ENCODE measurements around the gene PDXK.

The PDXK gene

DNA sequence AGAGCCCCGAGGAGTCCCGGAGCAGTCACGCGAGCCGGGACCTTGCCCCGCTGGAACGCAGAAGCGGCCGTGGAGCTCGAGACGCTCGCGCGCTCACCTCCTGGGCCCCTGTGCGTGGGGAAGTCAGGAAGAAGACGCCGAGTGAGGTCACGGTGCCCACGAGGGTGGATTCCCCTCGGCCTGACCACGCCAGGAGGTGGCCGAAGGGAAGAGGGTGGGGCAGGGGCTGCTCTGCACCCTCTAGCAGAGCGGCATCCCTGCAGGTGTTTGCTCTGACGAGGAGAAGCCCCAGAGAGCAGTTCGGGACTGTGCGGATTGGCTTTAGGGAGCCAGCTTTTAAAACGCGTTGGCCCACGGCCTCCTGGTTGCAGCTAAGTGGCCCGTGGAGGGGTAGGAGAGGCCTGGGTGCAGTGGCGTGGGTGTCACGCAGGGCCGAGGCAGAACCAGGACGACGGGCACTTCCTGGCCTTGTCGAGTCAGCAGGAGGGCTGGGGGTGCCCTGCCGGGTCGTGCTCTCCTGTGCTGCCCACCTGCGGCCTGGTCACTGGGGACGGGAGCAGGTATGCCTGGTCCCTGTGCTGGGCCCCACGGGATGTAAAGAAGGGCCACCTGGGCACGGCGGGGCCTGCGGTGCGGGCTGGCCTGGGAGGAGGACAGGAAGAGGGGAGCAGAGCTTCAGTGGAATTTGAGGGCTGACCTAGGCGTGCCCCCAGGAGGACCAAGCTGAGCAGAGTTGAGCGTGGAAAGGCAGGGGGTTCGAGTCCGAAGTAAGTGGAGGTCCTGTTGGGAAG is 1.0 kb downstream of the PDXK start:
- Histone ChIP-seq H3K4me3 (peak overlapping the region; percentile 82 to 99 (median 93)), H3K27ac (peak overlapping the region; percentile 63 to 97 (median 90))

DNA sequence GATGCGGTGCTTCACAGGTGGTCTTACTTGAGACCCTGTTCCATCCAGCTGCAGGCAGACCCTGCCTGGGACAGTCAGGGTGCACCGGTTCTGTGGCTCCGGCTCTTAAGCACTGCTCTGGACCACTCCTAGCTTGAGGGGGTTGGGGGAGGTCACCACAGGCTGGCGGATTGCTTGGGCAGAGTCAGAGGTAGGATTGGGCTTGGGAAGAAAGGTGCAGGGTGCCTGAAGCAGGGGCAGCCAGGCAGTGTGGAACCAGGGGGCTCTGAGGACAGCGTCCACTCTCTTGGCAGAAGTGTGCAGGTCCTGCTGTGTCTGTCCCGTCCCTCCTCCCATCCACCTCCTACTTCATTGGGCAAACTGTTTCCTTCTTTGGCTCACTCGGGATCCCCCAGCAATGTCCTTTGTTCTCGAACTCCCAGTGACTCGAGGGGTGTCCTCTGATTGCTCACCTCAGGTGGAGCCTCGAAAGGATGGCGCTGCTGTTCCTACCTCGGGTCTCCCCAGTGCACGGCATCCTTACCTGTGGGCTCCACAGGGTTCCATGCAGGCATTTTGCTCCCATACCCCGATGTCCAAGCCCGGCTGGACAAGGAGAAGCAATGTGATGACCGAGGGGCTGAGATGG is 1.7 kb downstream of the PDXK start:
- Histone ChIP-seq H3K4me3 (peak overlapping the region; percentile 82 to 99 (median 93)), H3K27ac (peak overlapping the region in 15 of 21 experiments; percentile 31 to 97 (median 90))

DNA sequence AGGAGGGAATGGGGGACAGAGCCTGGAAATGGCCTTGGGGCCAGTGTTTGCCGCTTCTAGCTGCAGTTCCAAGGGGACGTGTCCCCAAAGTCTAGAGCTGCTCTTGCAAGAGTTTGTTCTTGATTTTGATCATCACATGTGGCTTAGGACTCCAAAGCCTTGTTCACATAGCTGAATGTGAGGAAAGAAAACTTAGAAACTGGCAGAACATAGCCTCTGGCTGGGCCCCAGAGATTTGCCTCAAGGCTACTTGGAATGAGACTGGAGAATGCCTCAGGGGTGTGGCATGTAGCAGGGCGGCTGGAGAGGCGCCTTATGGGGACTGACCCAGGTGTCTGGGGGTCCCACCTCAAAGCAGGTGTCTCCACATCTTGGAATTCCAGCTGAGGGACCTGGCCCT is 2.3 kb downstream of the PDXK start:
- Histone ChIP-seq H3K4me3 (peak overlapping the region in 2 of 7 experiments; percentile 89 to 93), H3K27ac (peak overlapping the region in 5 of 21 experiments; percentile 23 to 93 (median 31))

DNA sequence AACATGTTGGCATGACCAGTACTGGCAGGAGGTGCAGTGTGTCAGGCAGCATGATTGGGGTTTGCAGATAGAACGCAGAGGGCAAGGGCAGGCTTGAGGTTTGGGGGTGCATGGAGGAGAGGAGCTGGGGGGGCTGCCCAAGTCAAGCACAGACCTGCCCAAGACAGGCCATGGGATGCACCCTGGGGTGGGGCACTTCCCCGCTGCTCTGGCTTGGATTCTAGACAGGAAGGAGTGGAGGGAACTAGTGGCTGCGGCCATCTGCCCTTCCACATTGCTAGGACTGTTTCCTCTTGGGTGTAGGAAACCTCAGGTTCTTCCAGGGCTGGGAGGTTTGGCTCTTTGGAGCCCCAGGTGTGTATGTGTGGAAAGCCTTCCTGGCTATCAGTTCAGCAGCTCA is 3.0 kb downstream of the PDXK start:
- Histone ChIP-seq H3K27ac (peak overlapping the region in 5 of 21 experiments; percentile 7 to 28 (median 18)), H3K4me3 (no peak overlapping the region)

DNA sequence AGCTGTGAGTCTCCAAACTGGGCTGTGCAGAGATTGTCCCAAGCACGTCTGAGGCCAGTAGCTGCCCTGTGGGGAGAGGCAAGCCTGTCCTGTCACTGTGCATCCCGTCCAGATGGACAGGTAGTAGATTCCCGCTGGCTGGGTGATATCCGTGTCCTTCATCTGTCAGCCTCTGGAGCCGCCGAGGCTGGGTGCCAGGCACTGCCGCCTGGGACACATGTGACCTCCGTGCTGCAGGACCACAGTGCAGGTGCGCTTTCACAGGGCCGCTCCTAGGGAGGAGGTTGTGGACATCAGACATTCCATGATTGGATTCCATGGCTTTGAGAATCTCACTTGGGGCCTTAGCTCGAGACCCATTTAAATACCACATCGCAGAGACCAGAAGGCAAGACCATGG is 4.7 kb downstream of the PDXK start:
- no peak overlapping the region for H3K27ac ChIP-seq
- no peak overlapping the region for H3K4me3 ChIP-seq

DNA sequence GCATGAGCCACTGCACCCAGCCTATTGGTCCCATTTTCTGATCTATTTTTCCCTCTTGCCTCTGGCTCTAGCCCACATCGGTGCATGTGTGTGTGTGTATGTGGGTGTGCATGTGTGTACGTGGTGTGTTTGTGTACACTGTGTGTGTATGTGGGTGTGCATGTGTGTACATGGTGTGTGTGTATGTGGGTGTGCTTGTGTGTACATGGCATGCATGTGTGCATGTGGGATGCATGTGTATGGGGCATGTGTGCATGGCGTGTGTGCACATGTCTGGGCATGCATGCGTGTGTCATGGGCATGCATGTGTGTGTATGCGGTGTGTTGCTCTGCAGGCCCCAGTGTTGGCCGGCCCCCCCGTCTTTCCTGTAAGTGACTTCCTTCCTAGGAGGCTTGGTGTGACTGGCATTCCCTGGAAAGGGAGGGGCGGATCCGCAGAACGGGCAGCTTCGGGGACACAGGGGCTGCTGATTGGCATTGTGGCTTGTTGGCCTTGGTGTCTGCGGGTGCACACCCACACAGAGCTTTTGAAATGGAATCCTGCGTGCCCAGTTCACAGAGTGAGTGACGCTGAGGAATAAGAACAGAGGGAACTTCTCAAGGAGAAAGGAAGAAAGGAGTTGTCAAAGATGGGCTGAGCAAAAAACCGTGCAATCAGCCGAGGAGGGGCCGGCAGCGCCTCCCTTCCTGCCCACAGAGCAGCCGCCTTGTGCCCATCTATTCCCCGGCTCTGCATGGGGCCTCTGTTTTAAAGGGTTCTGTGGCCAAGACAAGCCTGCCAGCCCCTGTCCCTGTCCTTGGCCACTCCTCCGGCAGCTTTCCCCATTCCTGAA is 8.0 kb downstream of the PDXK start:
- H3K4me3 ChIP-seq = no peak overlapping the region
- peak overlapping the region in 19 of 21 experiments; percentile 69 to 91 (median 82) for H3K27ac ChIP-seq

DNA sequence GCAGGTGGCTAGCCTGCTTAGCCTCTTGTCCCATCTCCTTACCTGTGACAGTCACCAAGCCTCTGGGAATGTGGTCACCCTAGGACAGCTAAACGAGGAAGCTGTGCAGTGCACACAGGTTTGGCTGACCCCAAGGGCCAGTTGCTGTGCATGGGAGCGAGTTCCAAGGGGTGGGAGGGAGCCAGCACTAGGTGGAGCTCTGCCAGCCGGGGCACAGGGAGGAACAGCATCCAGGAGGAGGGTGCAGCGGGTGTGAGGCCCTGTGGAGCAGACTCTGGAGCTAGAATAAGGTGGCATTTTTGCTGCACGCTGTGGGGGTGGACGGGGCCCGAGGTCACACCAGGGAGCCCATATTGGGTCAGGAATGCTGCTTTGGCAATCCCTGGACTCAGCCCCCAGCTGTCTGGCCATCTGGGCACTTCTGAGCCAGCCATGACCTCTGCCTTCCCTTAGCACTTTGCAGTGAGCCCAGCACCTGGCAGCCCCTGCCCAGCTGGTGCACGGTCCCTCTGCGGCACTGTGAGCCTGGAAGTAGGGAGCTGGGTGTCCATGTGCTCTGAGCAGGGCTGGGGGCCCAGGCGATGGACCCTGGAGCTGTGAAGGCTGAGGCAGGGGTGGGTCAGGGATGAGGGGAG is 8.7 kb downstream of the PDXK start:
- Histone ChIP-seq H3K4me3 (peak overlapping the region in 4 of 7 experiments; percentile 38 to 45 (median 41)), H3K27ac (peak overlapping the region in 20 of 21 experiments; percentile 62 to 91 (median 82))

DNA sequence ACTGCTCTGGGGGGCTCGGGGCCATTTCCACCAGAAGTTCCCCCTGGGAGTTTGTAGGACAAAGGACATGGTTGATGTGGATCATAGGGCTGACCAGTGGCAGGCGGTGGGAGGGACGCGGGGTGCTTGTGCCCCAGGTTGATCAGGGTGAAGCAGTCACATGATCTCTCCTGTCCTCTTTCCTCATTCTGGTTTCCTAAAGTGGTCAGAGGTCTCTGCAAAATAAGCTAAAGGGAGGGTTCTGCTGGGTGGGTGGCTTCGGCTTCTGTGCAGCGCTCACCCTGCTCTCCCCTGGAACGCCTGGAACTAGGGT is 9.2 kb downstream of the PDXK start:
- H3K27ac ChIP-seq = peak overlapping the region in 20 of 21 experiments; percentile 62 to 91 (median 82)
- H3K4me3 ChIP-seq = peak overlapping the region; percentile 23 to 45 (median 39)

DNA sequence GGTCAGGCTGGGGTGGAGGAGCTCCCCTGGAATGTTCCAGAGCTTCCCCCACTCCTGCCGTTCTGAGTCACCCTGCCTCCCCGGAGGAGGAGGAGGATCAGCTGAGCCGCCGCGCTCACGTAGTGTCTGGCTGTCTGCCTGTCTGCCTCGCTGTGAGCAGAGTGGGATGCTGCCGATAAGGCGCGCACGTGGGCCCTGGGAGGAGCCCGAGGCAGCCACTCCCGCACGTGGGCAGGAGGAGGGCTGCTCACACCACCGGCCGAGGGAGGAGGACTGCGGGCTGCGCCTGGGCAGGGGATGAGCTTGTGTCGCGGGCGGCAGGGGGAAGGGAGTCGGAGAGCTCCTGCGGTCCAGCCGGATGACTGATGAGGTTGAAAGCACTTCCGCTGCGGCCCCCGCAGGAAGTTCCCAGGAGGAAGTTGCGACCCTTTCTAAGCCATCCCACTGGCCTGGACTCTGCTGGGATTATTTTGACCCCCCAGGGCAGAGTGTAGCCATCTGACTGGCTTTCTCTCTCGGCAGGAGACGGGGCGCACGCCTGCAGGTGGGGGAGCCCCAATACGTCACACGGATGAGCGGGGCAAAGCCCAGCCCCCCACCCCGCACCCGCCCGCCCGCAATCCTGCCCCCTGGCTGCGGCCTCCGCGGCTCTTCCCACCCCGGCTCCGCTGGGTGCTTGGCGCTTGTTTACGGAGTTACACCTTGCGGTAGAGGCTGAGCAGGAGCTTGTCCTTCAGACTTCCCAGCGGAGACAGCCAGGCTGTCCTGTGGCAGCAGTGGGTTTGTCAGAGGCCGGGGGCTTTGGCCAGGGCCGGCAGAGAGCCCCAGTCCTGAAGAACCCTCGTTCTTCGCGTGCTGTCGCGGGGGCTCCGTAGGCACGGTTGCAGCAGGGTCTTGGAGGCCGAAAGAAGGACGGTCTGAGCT is 9.8 kb downstream of the PDXK start:
- peak overlapping the region; percentile 23 to 45 (median 39) for H3K4me3 ChIP-seq

DNA sequence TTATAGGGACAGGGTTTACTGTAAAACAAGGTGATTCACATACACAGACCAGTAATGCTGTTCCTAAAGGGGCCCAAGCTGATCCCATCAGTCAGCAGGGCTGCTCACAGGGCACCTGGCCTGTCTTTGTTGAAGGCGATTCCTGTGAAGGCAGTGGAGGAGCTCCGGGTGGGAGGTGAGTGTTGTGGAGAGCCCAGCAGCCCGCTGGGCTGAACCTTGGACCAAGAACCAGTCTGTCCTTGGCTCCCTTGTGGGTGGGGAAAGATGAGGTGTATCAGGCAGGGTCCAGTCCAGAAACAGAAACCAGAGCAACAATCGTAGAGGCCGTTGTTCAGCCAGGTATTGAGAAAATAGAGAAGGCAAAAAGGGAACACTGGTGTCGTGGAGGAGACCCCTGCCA is 12.5 kb downstream of the PDXK start:
- H3K4me3 ChIP-seq = no peak overlapping the region
- peak overlapping the region in 5 of 21 experiments; percentile 10 to 54 (median 19) for H3K27ac ChIP-seq

More for the DNA sequence above, 9.8 kb downstream of the PDXK start:
- peak overlapping the region; percentile 7 to 91 (median 82) for H3K27ac ChIP-seq

DNA sequence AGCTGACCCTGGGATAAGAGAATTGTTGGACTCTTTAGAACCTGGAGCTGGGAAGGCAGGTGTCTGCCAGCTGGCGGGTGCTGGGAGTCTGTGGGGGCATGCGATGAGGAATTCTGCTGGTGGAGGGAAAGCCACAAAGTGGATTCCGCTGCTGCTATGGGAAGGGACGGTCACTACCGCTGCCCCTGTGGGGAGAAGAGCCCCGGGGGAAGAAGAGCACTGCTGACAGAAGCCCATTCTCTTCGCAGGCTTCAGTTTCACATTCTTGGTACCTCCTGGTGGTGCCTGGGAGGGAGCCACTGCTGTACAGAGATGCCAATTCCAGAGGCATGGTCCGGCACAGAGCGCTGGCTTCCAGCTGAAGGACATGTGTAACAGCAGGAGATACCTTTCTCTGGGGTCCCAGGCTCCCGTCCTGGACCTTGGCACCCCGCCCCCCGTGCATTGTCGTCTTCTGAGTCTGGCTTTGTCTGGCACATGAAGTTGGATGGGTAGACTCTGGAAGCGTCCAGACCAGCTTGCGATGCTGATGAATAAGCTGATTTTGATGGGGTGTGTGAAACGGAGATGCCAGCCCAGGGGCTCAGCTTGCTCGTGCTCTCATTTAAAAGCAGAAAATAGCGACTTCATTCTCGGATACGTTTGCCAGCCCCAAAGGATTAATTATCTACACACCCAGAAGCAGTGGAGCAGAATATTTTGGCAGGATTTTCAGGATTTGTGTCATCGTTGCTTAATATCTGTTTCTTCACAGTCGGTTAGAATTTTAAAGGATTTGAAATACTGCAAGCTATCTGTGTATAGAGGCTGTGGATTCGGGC is 13.2 kb downstream of the PDXK start:
- Histone ChIP-seq H3K27ac (peak overlapping the region in 6 of 21 experiments; percentile 5 to 54 (median 24)), H3K4me3 (no peak overlapping the region)

DNA sequence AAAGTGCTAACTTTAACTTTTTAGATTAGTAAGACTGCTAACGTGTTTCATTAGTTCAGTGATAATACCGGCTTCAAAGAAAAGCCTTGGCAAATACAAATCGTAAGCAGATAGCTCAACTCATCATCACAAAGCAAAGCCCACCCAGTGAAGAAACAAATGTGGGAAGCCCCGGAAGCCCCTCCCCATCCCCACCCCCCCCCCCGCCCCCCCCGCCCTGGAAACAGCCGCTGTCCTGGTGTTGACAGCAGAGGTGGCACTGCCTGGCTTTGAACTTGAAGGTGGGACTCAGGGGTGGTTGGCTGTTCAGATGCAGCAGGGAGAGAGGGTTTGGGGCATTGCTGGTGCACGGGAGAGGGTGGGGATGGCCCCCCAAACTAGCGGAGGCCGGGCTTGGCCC is 14.1 kb downstream of the PDXK start:
- Histone ChIP-seq H3K4me3 (no peak overlapping the region), H3K27ac (peak overlapping the region in 10 of 21 experiments; percentile 2 to 52 (median 38))

DNA sequence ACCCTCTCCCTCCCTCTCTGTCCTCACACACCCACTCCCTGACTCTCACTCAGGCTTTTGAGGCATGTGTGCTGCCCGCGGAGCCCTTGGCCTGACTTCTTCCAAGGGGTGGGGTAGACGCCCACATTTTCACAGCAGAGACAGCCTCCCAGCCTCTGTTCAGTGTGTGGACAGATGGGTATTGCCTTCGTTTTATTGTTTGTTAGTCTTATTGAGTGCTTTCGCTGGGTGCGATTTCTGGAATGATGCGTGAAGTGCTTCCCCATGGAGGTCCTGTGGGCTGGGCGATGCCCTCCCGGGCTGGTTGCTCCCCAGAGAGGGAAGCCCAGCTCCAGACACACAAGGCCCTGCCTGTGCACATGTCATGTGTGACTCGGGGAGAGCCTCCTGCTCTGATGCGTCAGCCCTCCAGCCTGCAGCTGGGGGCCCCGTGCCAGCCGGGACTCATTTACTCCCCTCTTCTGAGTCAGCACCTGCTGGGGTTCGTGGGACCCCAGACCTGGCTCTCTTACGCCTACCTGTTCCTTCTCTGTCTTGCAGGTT is 14.7 kb downstream of the PDXK start:
- H3K4me3 ChIP-seq = no peak overlapping the region
- peak overlapping the region in 13 of 21 experiments; percentile 2 to 57 (median 37) for H3K27ac ChIP-seq

DNA sequence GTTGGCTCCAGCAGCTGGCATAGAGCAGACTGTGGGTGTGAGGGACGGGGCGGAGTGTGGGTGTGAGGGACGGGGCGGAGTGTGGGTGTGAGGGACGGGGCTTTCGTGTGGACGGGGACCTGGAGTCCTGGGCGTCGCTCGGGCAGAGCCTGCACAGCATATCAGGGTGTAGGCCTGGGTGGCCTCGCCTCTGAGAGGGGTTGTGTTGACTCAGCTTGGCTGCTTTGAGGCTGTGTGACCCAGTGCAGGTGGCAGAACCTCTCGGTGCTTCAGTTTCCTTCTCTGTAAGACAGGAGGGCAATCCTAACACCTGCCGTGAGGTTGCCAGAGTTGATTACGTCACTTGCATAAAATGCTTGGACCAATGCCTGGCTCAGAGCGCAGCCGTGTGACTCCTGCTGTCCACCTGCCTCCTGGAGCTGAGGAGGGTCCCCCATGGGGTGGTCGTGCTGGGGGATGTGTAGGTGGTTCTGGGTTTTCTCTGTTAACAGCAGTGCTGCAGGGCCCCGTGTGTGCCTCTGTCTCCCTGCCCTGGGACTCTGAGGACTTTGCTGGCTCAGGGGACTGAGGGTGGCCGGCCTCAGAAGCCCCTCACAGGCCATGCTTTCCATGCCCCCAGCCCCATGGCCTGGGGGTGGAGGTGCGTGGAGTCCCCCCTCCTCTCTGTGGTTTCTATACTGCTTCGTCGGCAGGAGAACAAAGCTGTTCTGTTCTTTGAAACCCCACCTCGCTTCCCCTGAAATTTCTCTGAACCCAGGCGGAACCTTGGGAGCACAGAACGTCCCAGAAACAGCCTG is 15.4 kb downstream of the PDXK start:
- Histone ChIP-seq H3K27ac (peak overlapping the region in 9 of 21 experiments; percentile 19 to 57 (median 40)), H3K4me3 (no peak overlapping the region)

DNA sequence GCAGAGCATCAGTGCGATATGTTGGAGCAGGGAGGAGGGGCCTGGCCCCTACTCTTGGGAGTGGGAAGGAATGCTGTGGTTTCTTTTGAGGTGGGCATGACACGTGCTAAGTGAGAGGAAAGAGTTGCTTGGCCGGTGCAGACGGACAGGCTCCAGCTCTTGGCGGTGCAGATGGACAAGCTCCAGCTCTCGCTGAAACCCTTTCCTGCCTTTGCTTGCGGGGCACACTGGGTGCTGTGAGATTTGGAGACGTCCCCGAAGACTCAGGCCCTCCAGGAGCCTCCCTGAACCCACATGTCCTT is 15.9 kb downstream of the PDXK start:
- Histone ChIP-seq H3K4me3 (no peak overlapping the region), H3K27ac (peak overlapping the region in 3 of 21 experiments; percentile 8 to 29 (median 19))

DNA sequence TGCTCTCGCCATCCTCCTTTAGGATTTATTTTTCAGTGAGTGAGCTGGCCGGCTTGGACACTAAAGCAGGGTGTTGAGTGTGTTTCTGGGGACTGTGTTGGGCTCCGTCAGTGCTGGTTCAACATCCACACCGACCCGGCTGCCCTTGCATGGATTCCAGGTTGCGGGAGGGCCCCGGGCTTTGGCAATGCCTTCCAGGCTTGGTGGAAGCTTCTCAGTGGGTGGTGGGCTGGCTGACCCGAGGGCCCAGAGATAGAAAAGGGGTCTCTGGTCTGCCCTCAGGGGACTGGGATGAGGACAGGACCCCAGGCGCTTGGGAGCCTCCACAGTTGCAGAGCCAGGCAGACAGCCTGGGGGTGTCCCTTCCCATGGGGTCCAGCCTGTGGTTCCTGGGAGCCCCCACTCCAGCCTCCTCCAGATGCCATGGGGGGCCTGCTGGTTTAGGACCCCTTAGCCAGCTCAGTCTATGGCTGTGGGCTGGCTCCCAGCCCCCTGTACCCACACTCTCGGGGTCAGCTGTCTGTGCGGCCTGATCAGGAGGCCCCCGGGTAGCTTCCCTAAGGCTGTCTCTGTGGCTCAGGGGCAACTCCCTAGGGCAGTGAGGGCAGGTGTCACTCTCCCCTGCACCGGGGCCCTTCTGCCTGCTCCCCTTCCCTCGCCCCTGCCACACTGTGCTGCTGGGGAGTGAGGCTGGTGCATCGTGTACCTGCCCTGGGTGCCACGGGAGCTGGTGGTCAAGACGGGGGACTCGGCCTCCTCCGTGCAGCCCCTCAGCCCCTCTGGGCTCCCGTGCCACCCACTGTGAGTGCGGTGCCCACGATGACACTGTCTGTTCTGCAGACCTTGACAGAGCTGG is 16.5 kb downstream of the PDXK start:
- no peak overlapping the region for H3K4me3 ChIP-seq
- H3K27ac ChIP-seq = peak overlapping the region in 1 of 21 experiments; percentile 8

Measured in skin epidermis (tissue), 12 donors.